ENCODE measurements around the gene MRPS10.
"Not testable (repeated sequence)": the region's sequence is repeated elsewhere in the genome, so short reads cannot be mapped to it uniquely, and the experiment has no call there.

Gene MRPS10

DNA sequence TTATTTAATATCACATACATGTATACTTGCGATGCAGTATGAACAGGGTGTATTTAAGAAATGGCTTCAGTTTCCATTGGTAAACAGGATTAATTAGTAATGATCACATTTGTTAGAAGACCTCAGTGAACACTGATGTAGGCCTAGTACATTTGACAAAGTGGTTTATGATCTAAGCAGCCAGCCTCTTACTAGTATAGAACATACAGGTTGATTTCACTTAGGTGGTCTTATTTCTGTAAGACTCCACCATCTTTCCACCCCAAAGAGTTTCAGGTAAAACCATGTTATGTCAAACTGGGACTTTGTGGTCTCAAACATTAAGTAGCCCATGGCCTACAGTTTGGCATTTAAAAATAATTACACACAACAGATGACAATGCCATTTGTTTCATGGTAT lies 20.2 kb upstream of the MRPS10 start:
- DNase-seq = no peak

DNA sequence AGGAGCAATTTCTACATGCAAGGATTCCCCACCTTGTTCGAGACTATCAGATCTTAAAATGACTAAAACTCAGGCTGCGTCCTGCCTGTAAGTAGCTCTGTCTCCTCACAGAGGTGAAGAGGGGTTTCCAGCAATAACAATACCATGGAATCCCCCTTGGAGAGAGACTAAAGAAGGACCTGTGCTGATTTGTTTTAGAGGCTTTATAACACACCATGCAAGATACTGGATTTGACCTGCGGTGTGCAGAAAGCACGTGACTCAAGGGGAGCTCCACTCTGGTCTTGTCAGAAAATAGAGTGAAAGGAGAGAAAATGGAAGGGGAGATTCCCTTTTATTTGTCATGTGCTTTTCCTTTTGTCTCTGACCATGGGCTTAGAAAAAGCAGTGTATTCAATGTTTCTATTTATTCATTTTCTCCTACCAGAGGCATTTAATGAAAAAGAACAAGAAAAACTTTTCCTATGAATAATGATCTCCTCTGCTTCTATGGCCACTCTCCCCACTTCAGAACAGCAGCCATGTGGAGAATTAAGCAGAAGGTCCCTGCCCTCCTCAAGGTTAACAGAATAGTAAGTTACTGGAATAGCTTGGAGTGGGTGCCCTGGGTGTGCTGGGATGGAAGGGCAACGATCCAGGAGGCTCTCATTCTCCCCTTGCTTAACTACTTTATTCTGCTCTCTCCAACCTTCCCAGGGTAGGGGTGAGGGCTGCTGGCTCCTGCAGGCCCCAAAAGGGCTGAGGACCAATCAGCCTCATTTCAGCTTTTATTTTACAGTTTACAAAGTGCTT lies 19.2 kb upstream of the MRPS10 start:
- DNase-seq = no peak

DNA sequence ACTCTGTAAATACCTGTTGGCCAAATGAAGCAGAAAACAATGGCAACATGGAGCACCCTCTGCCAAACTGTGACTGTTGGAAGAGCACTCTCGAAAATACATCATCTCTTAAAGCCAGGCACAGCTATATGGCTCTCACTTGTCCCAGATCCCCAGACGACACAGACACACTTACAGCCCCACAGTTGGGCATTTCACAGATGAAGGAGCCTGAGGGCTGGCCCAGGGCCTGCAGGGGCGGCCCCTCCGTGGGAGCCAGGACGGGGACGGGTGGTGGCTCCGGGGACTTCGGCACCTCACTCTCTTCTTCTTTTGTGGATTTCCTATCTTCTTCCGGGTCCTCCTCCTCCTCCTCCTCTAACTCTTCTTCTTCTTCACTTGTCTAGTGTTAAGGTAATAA lies 18.4 kb upstream of the MRPS10 start:
- no peak for DNase-seq

DNA sequence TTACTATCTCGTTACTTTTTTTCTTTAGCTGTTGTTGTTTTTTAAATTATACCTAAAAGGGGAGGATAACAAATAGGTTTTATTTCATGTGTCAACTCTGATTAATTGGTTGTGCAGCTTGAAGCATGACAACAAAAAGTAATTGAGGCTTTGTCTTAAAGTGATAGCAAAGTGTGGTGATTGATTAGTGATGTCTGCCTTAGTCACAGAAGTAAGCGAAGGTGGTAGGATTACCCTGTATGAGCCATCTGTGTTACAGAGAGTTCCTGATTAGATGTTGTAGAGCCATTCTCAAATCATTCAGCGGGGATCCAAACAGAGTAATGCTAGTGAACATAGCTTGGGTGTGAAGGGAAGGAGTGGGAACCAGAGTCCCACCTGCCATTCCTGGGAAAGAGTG lies 14.4 kb upstream of the MRPS10 start:
- no peak for DNase-seq

DNA sequence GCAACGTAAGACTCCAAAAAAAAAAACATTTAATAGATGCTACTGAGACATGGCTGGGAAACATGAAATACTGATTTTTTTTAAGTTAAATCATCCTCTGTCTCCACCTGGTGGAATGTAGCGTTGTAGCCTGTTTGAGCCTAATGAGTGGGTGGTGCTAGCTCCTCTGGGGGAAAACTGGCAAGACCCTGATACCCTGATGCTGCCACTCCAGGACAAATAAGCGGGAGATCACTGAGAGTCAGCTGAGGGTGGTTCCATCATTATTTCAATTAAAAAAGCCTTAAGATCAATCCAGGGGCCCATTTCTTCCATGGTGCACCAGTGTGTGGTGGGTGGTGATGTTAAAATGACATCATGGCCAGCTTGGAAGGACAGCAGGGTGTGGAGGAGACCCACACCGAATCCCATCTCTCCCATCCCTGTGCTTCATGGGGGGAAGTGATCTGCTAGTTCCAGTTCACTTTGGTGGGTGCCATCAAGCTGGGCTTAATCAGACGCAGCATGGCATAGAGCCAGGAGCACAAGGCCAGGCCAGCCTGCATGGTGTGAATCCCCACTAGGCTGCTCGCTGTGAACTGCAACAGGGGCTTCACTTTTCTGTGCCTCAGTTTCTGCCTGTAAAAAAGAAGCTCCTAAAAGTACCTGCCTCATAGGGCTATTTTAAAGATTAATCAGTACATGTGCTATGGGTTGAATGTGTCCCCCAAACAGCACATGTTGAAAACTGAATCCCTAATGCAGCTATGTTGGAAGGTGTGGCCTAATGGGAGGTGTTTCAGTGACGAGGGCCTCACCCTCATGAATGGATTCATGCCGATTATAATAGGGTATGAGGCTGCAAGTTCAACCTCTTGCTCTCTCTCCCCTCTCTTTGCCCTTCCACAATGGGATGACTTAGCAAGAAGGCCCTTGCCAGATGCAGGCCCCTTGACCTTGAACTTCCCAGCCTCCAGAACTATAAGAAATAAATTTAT lies 13.0 kb upstream of the MRPS10 start:
- no peak for DNase-seq

DNA sequence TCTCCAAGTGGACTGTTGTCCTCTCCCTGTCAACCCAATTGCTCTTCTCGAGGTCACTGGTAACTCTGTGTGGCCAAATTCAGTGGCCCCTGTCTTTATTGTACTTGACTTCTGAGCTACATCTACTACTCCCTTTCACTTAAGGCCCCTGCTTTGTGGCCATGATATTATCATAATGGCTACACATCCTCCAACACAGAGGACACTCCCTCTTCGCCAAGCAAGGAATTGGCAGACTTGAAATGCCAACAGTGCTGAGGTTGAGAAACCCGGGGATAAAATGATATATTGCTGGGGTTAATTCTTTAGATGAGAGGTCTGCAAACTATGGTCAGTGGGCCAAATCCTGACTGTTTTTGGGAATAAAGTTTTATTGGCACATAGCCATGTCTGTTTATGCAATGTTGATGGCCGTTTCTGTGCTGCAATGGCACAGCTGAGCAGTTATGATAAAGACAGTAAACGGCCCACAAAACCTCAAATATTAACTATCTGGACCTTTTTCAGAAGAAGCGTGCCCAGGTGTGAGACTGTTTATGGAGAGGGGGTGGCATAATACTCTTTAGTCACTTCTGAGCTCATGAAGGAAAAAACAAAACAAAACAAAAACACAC lies 12.0 kb upstream of the MRPS10 start:
- DNase-seq = no peak

DNA sequence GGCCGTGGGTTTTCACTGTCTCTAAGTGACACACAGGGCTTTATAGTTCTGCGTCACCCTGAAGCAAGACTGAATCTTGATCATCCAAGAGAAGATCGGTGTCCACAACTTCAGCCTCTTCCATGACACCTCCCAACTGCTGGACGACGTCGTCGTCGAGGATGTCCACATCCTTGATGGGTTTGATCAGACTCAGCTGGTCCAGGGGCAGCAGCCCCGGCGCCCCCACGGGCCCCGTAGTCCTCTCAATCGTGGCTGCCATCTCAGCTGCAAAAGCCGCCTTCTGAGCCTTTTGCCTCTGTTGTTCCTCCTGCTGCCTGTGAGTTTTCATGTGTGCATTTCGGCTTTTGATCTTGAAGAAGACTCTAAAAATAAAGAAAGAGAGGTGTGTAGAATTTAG lies 10.6 kb upstream of the MRPS10 start:
- DNase-seq = no peak

DNA sequence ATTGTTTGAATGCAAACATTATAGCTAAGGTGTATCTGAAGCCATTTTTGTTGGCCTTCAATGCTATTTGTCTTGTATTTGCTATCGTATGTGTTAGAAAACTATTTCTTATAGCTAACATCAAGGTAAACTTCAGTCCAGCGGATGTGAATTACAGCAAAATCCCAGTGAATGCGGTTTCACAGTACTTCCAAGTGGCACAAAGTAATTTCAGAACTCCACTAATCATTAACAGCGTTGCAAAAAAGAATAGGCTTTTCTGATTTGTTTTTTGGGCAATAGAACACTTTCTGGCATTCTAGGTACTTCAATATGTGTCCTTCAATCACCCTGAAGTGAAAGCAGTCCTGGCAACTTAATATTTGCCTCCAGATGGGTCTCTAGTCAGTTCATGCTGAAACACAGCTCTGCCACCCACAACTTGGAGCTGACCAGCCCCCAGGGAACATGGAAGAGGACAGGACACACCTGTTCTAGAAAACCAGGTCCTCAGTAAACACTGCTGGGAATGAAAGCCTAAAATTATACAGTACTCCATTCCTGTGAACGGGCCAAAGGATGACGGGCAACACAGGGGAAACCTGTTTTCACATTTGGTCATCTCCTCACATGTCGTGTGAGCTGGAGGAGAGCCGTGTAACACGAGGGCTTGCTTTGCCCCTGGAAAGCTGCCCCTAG lies 9.7 kb upstream of the MRPS10 start:
- no peak for DNase-seq

DNA sequence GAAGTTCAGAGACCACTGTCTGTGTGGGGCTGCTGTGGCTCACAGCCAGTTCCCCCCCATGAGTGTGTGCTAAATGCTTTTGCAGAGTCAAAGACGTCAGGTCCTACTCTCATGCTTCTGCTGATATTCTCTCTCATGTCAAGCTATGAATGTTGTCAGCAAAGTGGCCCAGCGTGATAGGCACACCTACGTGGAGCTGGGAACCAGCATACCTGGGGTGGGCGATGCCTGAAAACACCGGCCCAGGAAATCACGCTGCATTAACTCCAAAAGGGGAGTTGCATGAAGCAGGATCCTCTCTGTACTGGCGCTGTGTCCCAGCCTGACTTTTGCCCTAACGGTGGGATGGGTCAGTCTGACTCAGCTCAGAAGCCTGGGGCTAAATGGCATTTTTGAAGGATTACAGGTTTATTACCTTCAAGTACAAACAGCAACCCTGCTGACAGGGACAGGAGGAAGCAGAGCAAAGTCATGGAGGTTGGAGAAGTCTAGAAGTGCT lies 9.0 kb upstream of the MRPS10 start:
- no peak for DNase-seq

DNA sequence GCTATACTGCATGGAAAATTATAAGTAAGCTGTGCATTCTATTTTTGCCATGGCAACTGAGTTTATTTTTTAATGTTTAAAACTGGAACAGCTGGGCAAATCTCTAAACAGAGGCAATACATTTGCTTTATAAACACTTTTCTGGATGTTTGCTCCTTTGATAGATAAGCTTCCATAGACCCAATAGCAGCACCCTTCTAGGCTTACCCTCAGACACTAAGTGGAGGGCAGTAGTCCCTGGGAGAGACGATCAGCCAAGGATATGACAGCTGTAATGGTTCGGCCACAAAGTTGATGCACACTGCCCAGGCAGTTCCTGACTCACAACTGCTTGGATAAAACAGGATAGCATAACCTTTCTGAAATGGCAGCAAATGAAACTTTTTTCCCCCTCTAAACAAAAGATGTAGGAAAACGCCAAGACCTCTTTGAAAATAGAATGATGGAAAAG lies 8.5 kb upstream of the MRPS10 start:
- no peak for DNase-seq

DNA sequence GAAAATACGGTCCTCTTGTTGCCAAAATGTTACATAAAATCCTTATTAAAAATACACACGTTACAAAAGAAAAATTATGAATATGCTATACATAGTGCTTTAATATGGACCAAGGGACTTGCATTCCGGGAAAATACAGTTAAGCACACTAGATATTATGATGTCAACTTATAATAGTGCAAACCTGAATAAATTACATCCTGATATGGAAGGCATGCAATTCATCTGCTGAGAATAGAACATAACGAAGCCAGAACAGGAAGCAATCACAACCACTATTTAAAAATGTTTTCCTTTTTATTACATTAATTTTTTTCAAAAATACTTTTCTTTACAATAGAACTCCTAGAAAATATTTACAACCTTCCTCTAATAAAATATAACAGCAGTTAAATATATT lies 7.8 kb upstream of the MRPS10 start:
- no peak for DNase-seq

DNA sequence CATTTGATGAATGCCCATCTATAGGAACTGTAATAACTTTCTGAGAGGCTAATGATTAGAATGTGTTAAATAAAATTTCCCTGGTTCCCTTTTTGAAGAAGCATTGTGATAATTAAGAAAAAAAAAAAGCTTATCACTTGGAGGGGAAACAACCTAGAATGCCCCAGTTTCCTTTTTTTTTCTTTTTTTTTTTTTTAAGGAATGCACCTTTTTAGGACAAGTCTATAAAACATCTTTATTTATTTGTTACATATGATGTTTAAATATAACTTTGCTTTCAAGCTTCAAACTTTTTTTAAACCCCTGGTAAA lies 7.3 kb upstream of the MRPS10 start:
- no peak for DNase-seq

DNA sequence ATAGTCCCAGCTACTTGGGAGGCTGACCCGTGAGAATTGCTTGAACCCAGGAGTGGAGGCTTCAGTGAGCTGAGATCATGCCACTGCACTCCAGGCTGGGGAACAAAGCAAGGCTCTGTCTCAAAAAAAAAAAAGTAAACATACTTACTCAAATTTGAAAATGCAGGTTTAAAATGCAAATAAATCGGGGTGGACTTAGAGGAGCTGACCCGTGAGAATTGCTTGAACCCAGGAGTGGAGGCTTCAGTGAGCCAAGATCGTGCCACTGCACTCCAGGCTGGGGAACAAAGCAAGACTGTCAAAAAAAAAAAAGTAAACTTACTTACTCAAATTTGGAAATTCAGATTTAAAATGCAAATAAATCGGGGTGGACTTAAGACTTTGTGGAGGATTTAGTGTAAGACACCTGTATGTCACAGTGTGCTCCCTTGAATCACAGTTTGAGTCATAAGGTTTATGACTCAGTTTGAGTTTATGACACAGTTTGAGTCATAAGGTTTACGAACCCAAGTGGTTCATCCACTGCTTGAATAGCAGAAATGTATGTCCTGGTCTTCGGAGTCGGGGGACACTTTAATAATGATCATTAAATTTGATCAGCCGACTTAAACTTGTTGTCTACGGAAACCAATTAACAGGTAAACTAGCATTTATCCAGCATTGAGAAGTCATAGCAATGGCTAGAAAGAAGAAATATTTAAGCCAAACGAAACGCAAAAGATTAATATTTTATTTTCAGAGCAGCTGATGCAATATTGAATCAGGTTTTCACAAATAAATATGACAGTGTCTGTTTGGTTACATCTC lies 6.8 kb upstream of the MRPS10 start:
- no peak for DNase-seq

DNA sequence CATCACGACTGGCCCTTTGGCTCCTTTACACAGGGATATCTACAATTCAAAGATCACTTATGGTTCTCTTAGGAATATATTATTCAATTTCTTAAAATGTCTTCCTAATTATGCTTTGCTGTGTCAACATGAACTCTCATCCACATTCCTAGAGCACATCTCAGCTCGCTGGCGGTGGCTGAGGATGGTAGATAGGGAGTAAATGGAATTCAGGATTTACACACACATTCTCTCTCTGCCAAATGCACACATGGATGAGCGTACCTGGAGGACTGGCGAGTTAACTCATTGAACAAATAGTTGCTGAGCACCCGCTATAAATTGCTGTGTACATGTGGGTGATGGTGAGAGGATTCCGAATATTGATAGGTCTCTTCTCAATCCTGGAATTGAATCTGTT lies 4.8 kb upstream of the MRPS10 start:
- DNase-seq = no peak

DNA sequence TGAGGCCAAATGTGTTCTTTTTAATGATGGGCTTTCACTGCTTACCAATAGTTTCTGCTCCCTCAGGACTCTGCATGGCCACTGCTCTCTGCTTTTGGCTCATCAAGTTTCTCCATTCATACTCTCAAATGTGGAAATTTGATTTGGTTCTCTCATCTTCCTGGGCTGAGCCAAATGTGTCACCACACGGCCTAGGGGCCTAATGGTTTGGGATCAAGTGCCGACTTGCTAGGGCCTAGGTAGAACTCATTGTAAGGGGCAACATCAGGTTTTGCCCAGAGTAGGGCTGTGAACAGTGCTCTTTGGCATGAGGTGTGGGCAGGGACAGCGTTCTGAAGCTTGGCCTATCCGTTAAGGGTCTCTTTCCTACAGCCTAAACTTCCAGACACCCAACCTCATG lies 3.9 kb upstream of the MRPS10 start:
- no peak for DNase-seq

DNA sequence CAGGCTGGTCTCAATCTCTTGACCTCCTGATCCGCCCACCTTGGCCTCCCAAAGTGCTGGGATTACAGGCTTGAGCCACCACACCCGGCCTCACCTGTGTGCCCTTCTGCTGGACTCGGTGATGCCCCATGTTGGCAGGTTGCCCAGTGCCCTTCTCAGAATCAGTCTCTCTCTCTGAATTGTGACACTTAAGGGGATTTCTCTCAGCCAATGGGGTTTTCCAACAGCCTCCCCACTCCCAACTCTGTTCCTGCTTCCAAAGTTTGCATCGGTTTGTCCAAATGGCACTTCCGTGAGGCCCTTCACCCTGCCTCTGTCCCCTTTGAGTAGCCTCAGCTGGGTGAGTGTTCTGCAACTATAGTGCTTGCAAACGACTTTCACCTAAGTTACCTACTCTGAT lies 3.1 kb upstream of the MRPS10 start:
- DNase-seq = no peak

DNA sequence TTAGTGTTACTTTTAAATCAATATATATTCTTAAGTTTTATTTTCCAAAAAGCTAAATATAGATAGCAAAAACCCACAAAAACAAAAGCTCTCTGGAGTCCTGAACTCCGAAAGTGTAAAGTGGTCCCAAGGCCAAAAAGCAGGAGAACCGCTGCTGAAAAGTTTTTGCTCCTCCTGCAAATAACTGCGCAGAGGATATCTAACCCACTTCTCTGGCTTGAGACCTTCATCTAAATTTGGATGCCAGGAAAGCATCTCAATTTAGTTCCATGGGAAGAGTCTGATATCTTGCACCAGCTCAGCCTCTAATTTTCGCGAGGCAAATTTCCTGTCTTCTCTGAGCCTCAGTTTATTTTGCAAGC lies 523 bp downstream of the MRPS10 start:
- DNase-seq = no peak

DNA sequence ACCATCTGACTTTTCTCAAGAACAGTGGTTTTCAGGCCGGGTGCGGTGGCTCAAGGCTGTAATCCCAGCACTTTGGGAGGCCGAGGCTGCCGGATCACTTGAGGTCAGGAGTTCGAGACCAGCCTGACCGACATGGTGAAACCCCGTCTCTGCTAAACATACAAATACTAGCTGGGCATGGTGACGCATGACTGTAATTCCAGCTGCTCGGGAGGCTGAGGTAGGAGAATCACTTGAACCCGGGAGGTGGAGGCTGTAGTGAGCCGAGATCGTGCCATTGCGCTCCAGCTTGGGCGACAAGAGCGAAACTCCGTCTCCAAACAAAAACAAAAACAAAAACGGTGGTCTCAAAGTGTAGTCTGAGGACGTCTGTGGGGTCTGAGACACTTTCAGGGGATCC lies 1.2 kb downstream of the MRPS10 start:
- not testable (repeated sequence) for DNase-seq

DNA sequence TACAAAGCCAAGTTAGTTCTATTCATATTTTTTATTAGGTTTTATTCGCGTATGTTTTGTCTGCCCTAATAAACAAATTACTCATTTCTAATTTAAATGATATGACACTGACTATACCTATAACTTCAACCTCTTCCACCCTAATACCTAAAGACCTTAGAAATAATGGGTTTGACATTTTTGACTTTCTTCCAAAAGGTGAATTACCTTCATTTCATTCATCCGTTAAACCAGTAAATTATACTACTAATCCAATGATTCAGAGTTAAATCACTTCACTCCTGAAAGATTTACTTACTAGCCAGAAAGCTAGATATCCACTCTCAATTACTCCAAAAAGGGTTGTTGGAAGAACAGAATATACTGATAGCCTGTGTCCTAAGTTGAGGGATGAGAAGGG lies 5.2 kb downstream of the MRPS10 start:
- DNase-seq = no peak

DNA sequence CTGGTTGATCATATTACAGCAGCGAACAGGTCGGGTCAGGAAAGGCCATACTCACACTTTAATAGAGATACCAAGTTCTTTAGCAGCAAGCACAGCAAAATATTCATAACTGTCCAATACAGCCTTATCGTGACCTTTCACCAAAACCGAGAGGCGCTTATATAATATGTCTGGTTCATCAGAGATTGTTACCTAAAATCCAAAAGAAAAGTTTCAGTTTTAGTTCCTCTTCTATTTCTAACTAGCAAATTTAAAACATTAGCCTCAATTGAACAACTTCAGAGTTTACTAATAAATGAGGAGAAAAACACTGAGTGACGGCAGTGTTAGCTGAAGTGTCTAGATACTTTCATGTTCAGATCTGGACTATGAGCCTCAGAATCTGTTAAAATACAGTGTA lies 5.9 kb downstream of the MRPS10 start:
- no peak for DNase-seq

DNA sequence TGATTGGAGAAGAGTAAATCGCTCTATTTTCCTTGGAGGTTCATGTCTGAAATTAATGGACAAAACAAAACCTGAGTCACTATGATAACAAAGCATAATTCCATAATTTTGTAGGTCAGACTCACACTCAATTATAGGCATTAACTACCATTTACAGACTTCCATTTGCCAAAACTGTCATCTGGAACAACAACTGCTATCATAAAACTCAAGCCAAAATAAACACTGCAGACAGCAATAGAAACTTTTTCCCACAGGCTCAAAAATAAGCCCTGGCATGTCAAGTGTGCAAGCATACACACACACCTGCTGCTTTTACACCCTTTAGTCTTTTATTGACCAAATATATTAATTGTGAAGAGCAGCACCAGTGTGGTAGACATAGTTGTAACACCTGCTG lies 7.1 kb downstream of the MRPS10 start:
- DNase-seq = no peak

DNA sequence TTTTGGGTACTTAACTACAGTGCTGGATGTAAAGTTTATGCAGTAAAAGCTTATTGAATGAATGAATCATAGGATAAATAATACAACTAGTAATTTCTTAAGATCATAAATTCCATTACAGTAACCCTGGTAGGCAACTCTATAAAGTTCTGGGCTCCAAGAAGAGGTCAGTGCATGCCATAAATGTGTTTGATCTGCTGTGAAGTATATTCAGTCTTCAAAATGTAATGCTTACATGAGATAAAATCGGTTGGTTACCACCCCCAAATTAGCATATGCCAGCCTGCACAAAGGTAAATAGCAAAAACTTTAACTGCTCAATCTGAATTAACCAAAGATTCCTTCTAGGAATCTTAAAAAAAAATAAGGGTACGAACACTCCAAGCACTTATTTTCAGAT lies 10.1 kb downstream of the MRPS10 start:
- DNase-seq = not testable (repeated sequence)

Measured in activated gamma-delta T cell (primary cell).